Kidney epithelial cell (primary cell): ENCODE data around the gene RHOC. TPM values are rescaled to one million over a fixed set of nuclear protein-coding genes. Genes with fewer than 3 reads are reported as not detected.

Experiments used
- DNase-seq: peaks from one replicate; pipeline ENCODE4 v3.0.0-alpha.2; 2010; ENCODE audit warnings: low read depth
- H3K27me3 ChIP-seq: 2 replicates; pipeline ENCODE4 v1.6.0; 2011; ENCODE audit warnings: low read length; ENCODE audit not compliant: control insufficient read depth, insufficient read depth
- H3K36me3 ChIP-seq: 2 replicates; pipeline ENCODE4 v1.5.1; 2011; ENCODE audit warnings: low read length; ENCODE audit not compliant: control insufficient read depth, insufficient read depth
- H3K4me3 ChIP-seq: 2 replicates; pipeline ENCODE4 v1.5.1; 2011; ENCODE audit warnings: low read depth, mild to moderate bottlenecking, control low read depth, low read length
- total RNA-seq: library from RNA; depleted of rRNA; stranded (reverse); fragments of >200 nt; gene quantifications from 2 replicates; pipeline ENCODE4 v1.2.3, GENCODE V29; 2015
- TF ChIP-seq, protein P1 (sequence below): IDR thresholded peaks from 2 replicates; pipeline ENCODE4 v1.5.1; 2011; ENCODE audit warnings: mild to moderate bottlenecking, moderate library complexity, low read length, control low read depth, inconsistent platforms; ENCODE audit not compliant: insufficient read depth, poor library complexity, severe bottlenecking

RHOC gene
- total RNA-seq, 1 donor from 2014 or later, result 639 TPM

DNA sequence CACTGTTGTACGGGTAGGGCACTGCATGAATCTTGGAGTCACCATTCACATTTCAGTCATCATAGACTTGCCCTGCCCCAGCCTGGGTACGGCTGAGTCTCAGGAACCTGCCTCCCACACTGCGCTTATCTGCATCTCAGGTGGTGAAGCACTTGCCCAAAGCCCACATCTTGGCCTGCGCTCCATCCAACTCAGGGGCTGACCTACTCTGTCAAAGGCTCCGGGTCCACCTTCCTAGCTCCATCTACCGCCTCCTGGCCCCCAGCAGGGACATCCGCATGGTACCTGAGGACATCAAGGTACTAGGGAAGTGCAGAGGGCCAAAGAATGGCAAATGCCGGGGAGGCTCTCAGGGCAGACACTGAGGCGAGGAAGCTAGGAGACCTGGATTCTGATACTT is 11.7 kb downstream of the RHOC start:
- TF ChIP-seq, protein P1, sequence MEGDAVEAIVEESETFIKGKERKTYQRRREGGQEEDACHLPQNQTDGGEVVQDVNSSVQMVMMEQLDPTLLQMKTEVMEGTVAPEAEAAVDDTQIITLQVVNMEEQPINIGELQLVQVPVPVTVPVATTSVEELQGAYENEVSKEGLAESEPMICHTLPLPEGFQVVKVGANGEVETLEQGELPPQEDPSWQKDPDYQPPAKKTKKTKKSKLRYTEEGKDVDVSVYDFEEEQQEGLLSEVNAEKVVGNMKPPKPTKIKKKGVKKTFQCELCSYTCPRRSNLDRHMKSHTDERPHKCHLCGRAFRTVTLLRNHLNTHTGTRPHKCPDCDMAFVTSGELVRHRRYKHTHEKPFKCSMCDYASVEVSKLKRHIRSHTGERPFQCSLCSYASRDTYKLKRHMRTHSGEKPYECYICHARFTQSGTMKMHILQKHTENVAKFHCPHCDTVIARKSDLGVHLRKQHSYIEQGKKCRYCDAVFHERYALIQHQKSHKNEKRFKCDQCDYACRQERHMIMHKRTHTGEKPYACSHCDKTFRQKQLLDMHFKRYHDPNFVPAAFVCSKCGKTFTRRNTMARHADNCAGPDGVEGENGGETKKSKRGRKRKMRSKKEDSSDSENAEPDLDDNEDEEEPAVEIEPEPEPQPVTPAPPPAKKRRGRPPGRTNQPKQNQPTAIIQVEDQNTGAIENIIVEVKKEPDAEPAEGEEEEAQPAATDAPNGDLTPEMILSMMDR, result no peak
- DNase-seq, result no peak
- peaks cover 3% of the 10 kb centered on the region for H3K36me3 ChIP-seq
- H3K4me3 ChIP-seq, result no peak overlapping the region
- H3K27me3 ChIP-seq, result no peaks in the 10 kb centered on the region

DNA sequence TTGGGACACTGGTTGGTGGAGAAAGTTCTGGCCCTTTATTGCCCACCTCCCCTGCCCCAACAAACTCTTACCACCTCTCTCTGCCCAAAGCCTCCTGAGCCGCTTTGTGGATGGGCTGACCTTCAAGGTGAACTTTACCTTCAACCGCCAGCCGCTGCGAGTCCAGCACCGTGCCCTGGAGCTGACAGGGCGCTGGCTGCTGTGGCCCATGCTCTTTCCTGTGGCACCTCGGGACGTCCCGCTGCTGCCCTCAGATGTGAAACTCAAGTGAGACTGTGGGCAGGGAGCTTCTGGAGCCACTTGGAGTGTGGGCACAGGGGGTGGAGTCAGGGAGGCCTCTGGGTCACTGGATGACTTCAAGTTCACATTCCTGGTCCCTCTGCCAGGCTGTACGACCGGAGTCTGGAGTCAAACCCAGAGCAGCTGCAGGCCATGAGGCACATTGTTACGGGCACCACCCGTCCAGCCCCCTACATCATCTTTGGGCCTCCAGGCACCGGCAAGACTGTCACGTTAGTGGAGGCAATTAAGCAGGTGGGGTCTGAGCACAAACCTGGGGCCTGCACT is 12.5 kb downstream of the RHOC start:
- no peak for DNase-seq
- no peaks in the 10 kb centered on the region for H3K27me3 ChIP-seq
- no peak overlapping the region for H3K4me3 ChIP-seq
- TF ChIP-seq, protein P1, result no peak
- H3K36me3 ChIP-seq, result peaks cover 4% of the 10 kb centered on the region

DNA sequence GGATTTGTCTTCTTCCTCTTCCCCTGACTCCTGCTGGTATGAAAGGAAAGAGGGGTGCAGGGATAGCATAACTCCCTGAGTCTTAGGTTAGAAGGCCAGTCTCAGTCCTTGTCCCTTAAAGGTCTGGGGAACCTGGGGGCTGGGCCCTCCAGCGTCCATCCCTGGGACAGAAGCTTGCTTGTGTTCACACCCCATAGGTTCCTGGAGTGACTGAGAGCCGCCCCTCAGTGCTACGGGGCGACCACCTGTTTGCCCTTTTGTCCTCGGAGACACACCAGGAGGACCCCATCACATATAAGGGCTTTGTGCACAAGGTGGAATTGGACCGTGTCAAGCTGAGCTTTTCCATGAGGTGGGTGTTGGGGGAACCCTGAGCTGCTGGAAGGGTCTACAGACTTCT is 13.1 kb downstream of the RHOC start:
- Histone ChIP-seq H3K27me3 (no peaks in the 10 kb centered on the region), H3K36me3 (peaks cover 4% of the 10 kb centered on the region), H3K4me3 (no peak overlapping the region)
- DNase-seq, result no peak
- TF ChIP-seq, protein P1, result no peak

DNA sequence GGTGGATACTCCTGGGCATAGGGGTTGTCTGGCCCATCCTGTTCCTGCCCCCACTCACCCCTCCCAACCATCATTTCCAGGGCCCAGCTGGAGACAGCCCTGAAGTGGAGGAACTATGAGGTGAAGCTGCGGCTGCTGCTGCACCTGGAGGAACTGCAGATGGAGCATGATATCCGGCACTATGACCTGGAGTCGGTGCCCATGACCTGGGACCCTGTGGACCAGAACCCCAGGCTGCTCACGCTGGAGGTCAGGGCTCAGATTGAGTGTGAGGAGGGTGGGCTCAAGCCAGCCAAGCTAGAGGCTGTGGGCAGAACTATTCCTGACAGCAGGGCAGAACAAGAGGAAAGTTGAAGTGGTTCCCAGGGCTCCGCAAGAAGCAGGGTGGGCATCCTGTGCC is 14.2 kb downstream of the RHOC start:
- no peaks in the 10 kb centered on the region for H3K27me3 ChIP-seq
- DNase-seq, result no peak
- H3K4me3 ChIP-seq, result no peak overlapping the region
- peaks cover 4% of the 10 kb centered on the region for H3K36me3 ChIP-seq
- TF ChIP-seq, protein P1, result no peak

- peaks cover 3% of the 10 kb centered on the region for H3K36me3 ChIP-seq
- DNase-seq, result no peak
Observed at GRCh38 chr1:112689842-112690237, 17.1 kb downstream of the RHOC start.

More at GRCh38 chr1:112689842-112690237, 17.1 kb downstream of the RHOC start:
- TF ChIP-seq, protein P1, result no peak
- H3K4me3 ChIP-seq, result no peak overlapping the region
- H3K27me3 ChIP-seq, result no peaks in the 10 kb centered on the region
